Mammary epithelial cell (primary cell): ENCODE measurements around the gene CLASP1.

Source experiments
- CTCF ChIP-seq, 2 donors: IDR thresholded peaks in 1 of 2; conservative IDR thresholded peaks in 1 of 2; 2 replicates each; pipeline ENCODE4 v1.5.1; 2011 to 2012; ENCODE audit warnings: inconsistent platforms in 2 of 2, low read length in 2 of 2, mild to moderate bottlenecking in 2 of 2, control low read depth in 1 of 2, low read depth in 1 of 2; ENCODE audit not compliant: insufficient read depth in 1 of 2; ENCODE audit errors: extremely low read depth in 1 of 2
- EZH2 ChIP-seq: IDR thresholded peaks from 2 replicates; pipeline ENCODE4 v1.6.1; 2012; ENCODE audit warnings: low read length, inconsistent platforms, borderline replicate concordance

- TF ChIP-seq CTCF (conservative IDR thresholded peaks at IDR 0.05 in 1 of 2, IDR thresholded peaks at IDR 0.05 in 1 of 2; ENCODE audit: extremely low read depth in 1 of 2, insufficient read depth in 1 of 2, low read depth in 1 of 2, low read length in 2 of 2), result no peak
- TF ChIP-seq EZH2, result no peak
Observed at GRCh38 chr2:121627525-121628050, 21.7 kb downstream of the CLASP1 start.
